Measurements from ENCODE around the gene NRN1.
"Not testable (repeated sequence)": the region's sequence is repeated elsewhere in the genome, so short reads cannot be mapped to it uniquely, and the experiment has no call there.

Gene NRN1, protein sequence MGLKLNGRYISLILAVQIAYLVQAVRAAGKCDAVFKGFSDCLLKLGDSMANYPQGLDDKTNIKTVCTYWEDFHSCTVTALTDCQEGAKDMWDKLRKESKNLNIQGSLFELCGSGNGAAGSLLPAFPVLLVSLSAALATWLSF

DNA sequence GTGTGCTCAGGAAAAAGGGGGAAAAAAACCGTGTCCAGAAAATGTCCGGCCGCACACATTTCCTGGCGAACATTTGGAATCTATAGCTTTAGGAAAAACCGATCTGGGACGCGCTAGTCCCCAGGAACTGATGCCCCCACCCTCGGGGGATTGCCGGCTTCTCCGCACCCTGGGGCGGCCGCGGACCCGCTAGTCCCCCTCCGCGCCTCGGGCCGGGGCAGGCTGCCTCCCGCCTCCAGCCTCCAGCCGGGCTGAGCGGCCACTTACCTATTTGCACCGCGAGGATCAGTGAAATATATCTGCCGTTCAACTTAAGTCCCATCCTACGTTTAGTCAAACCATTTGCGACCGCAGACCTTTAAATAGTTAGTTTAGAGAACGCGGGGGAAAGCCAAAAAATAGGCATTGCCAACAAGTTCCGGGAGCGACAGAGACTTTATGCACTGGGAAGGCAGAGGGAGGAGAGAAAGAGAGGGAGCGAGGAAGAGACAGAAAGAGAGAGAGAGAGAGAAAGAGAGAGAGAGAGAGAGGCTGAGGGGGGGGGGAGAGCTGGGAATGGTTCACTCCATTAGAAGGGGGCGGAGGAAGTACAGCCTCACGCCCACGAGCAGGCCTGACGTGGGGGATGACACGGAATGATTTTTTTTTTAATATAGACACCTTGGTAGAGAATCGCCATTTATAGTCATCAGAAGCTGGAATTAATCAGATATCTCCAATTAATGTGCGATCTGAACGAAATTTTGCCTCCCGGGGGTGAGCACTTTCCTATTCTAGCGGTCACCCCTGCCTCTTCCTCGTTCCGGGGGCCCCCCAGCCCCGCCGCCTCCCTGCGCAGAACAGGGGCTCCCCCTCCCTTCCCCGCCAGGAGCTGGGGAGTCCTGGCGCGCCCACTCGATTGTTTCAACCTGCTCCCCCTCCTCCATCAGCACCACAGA is at the start of gene NRN1:
TSS of gene NRN1 (minus strand) at position 498 of the 938 bp plus-strand sequence. CDS start at position 322, 176 bp downstream.
- peak; percentile 47 for DNase-seq

DNA sequence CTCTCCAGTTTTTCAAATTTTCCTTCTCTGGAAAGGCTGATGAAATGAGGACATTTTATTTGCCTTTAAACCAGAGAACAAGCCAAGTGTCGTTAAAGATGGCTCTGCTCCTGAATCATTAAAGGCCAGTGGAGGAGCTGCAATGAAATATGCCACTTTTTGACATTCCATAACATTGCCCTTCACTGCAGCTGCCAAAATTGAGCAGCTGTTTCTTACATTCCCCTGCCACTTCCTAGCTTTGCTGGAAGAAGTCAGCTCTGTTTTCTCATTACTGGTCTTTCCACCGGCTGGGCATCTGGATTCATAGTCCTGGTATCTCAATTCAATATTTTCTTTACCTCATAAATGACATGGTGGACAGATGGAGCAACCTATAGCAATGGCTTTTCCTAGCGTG is 45.5 kb upstream of the NRN1 start:
- no peak for DNase-seq

DNA sequence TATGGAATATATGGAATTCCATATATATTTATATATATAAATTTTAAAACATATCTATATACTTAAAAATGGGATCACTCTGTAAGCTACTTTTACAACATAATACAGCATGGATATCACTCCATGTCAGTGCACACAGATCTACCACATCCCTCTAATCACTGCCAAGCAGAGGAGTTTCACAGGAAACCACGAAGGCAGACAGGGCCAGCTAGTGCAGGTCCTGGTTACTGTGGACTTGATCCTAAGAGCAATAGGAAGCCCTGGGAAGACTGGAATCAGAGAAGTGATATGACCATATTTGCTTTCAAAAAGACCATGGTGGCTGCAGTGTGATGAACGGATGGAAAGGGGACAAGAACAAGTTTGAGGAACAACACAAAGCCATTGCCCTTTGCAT is 40.0 kb upstream of the NRN1 start:
- DNase-seq, result no peak

DNA sequence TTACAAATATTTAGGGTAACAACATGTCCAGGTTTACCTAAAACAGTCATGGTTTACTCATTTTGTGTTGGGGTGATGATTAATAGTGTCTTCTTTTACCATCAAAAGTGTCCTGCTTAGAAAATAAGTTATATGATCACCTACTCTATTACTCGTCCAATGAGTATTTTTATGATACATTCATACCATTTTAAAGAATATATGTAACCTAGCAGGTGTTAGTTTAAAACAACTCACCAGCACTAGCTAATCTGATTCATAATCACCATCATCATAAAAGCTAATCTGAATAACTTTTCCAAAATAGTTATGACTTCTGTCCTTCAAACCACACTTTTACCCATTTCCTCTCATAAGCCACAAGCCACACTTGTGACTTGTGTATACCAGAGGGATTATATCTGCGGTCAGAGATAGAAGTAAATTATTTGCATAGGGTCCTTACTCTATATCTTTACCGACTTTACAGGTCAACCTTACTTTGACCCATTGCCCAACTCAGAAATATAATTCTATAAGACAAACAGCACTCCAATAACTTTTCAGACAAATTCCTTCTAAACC is 33.3 kb upstream of the NRN1 start:
- no peak for DNase-seq

DNA sequence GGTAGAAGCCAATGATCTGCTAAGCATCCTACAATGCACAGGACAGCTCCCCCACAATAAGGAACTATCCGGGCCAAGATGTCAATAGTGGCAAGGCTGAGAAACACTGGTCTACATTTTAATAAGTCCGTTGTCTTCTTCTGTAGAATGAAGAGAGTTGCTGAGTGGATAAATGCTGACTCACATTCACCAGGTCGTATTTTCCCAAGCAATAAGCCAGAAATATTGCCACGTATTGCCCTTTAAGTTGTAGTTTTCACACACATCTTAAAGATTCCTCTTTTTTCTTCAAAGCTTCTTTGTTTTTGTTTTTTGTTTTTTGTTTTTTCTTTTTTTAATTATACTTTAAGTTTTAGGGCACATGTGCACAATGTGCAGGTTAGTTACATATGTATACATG is 30.5 kb upstream of the NRN1 start:
- no peak for DNase-seq

DNA sequence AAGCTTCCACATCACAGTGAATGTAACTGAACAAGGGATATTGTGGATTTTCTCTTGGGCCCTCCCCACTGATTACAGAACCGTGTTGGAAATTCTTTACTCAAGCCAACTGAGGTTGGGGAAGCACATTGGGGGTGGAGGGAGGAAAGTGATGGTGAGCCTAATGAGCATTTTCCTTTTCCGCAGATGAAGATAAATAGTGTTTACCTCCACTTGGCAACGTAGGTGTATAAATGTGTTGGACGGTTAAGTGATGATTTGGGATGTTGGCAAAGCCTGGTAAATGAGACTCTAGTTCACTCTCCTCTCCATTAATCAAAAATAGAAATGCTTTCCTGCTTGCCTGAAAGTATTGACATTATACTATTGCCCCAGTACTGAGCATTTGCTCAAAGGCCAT is 27.1 kb upstream of the NRN1 start:
- DNase-seq, result no peak

DNA sequence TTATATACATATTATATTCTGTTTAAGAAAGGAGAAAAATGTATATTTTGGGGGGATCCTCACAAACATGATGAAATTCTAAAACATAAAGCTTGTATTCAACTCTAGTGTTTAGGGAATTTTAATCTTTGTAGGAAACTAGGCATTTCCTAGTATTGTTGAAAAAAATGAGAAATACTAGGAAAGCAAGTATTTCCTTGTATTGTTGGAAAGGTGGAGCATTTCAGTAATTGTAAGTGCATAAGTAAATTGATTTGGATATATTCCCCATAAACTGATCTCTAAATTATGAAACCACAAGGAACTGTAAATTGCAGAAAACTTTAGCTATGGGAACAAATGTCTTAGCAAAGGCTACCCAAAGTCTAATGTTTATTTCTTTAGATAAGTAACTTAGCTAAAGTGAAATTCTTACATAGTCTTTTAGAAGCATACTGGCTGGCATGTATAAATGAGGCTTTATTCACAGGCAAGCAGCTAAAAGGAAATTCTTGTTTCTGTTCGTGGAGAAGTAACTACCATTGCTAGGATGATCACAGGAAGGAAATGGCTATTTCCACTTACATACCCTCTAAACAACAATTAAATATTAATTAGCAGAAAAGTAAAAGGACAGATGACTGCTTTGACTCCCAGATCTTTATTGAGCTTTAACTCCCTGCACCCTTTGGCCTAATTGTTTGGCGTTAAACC is 19.9 kb upstream of the NRN1 start:
- no peak for DNase-seq

DNA sequence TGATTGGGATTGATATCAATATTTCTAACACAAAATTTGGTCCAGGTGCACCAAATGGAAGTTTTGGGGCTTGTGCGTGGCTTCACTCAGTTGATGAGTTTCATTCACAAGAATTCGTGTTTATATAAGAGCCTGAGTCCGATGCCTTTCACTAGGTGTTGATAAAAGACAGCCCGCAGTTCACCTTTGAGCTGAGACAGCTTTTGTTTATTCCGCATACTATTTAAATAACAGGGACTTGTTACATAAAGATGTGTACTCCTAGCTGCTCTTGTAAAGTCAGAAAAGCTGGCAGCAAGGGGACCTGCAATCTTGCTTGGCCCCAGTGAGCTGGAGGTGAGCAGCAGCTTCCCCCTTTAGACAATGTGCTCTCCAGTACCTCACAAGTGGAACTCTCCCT is 19.0 kb upstream of the NRN1 start:
- DNase-seq, result no peak

DNA sequence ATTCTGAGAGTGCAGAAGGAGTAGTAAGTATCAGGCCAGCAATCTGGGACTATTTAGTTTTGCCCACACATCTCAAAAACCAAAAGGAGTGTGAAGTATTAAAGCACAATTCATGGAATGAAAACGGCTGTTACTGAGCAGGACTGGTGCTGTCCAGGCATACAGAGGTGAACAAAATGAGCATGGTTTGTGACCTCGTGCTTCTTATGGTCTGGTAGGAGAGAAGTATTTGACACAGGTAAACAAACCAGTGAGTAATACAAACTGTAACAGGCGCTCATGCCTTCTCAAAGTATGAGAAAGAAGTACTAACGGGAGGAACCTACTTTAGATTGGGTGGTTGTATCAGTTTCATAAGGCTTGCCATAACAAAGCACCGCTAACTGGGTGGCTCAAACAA is 17.5 kb upstream of the NRN1 start:
- DNase-seq, result no peak

DNA sequence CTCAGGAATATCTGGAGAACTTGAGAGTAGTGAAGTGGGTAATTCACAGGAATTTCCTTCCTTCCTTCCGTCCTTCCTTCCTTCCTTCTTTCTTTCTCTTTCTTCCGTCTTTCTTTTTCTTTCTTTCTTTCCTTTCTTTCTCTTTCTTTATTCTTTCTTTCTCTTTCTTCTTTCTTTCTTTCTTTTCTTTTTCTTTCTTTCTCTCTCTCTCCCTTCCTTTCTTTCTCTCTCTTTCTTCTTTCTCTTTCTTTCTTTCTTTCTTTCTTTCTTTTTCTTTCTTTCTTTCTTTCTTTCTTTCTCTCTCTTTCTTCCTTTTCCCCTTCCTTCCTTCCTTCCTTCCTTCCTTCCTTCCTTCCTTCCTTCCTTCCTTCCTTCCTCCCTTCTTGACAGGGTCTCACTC is 16.1 kb upstream of the NRN1 start:
- DNase-seq, result not testable (repeated sequence)

DNA sequence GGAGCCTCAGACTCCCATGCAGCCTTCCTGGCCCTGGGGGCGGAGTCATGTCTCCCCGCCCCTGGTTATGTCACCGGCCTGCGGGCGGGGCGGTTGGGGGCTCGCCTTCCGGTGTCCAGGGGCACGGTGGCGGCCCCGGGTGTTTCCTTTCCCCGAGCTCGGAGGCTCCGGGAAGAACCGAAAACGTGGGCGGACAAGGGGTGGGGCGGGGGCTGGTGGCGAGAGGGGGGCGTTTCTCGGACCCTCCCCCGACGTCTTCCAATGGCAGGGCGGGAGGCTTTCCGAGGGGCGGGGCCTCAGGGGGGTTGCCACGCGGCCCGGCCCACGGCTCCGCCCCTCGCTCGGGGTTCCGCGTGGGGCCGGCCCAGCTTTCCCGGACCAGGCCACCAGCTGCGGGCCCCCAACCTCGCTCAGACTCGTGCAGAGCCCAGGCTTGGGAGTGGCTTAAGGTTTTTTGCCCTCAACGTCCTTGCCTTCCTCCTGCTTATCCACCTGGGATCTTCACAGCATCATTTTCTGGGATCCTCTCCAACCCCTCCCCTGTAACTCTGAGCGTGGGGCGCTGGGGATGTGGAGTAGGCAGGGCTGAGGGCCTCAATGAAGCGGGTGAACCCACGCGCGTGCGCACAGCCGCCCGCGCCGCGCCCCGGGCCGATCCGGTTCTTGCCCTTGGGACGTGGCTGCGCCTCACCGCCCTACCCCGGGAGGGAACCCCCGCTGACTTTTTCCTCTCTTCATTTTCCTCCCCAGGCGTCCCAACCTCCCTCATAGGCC is 2.1 kb upstream of the NRN1 start:
- DNase-seq, result peak; percentile 92

DNA sequence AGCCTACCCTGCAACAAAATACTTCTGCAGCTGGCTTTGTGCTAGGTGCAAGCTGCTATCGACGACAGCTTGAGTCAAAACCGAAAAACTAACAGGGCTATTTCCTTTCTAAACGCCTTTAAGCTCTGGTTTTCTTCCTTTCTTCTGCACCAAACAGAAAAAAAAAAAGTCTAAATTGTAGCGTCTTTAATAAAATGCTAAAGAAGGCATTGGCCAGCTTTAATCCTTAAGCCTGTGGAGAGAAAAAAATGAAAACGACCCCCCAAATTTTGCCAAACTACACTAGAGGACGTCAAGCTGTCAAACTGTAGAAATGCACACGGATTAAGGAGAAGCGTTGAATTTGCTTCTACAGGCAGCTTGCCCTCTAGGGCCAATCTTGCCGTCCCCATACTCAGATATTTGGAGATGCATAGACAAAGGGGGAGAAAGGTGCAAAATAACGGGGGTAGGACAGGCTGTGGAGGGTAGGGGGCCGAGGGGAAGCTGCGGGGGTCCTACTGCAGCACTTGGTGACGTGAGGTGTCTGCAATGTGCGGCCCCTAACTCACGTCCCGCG is 1.4 kb upstream of the NRN1 start:
- DNase-seq, result peak; percentile 43

DNA sequence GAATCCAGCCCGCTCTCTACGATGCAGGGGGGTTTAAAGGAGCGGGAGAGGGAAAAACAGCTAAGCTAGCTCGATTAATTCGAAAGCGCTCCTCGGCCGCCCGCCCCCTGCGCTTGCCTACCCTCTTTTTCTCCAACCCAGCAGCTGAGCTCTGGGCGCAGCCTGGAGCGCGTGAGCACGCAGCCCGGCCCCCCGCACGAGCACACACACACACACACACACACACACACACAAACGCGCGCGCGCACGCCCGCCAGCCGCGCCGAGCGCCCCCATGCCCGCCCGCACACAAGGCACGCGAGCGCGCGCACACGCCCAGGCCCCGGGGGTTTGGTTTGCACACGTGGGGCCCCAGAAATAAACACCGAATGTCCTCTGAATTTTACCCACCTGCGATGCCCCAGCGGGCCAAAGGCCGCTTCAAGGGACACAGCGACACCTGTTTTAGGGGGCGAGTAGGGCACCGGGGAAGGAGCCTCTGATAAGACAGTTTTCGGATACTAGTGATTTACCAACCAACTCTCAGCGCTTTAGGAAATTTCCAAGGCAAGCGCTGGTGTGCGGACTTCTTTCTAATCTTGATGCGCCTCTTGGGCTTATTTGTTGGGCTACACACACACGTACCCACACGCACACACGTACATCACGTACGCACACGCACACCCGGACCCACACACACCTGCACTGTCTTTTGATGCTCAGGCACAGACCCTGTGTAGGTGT is 802 bp upstream of the NRN1 start:
- DNase-seq, result peak; percentile 79

DNA sequence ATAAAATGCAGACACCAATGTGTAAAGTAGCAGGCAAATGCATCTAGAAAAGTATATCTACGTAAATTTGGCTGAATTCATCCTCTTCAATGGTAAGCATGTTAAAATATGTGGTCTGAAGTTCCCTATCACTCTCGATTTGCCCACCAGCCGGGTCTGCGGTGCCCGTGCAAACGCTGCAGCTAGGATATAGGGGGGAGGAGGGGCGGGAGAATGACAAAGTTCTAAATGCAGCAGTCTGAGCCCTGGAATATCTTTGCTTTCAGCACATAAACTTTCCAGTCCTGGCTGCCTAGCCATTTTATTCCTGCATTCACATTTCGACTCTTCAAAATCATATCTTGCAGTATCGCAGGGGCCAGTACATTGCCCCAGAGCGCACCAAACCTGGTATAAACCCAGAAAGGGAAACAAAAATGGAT is 708 bp downstream of the NRN1 start:
- no peak for DNase-seq

DNA sequence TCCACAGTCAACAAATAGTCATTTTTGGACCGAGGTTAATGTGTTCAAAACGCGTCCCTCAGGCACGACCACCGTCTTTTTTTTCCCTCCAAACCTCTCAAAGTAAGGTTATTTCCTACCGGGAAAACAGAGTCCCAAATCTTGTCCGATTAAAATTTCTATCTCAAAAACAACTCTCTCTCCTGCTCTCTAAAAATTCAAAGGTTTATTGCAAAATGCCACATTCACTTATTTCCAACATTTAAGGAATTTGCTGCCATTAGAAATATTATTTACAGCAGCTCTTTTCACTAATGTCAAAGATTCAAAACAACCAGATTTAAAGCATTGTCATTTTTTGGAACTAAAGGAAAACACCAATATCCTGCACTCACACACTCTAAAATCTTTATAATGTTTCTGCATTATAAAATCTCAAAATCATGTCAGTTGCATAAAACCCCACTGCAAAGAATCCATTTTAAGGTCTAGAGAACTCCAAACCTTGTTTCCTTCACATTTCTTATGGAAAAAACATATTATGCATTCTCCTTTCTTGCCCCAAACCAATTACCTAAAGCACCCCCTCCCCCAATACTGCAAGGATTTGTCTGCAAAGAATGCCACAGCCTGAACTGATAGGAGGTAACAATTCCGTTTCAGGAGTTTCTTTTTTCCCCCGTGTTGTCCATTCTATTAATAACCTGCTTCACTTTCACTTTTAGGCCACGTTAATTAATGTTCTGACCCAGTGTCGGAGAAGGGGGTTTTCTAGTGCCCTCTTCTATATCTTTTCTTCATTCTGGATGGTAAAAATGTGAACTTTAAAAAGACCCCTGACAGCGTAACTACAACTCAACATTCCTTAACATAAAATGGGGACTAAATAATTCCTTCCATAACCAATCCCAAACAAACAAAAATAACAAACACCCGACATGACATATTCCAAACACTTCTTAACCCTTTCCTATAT is 1.4 kb downstream of the NRN1 start:
- DNase-seq, result no peak

DNA sequence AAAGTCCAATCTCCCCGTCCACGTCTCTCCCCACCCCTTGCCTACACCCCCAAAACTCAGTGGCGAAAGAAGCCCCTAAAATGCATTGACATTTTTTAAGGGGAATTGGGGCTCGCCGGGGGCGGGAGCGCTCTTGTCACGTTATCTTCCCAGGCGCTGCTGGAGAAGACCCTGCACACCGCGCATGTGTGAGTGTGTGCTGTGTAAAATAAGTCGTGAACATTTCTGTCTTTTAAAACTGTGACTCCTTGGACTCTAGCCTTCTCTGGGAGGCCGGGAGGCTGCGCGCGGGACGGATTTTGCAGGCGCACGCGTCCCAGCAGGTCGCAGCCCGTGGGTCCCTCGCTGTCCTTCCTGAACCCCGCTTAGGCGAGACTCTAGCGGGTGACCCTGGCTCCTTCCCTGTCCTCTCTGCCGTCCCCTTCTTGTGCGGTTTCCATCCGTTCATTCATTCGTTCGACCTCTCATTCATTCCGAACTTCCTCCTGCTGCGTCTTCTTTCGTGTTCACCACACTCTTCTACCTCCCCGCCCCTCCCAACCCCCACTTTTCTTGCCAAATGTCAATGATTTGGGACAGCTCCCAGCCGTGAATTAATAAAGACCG is 2.2 kb downstream of the NRN1 start:
- no peak for DNase-seq

DNA sequence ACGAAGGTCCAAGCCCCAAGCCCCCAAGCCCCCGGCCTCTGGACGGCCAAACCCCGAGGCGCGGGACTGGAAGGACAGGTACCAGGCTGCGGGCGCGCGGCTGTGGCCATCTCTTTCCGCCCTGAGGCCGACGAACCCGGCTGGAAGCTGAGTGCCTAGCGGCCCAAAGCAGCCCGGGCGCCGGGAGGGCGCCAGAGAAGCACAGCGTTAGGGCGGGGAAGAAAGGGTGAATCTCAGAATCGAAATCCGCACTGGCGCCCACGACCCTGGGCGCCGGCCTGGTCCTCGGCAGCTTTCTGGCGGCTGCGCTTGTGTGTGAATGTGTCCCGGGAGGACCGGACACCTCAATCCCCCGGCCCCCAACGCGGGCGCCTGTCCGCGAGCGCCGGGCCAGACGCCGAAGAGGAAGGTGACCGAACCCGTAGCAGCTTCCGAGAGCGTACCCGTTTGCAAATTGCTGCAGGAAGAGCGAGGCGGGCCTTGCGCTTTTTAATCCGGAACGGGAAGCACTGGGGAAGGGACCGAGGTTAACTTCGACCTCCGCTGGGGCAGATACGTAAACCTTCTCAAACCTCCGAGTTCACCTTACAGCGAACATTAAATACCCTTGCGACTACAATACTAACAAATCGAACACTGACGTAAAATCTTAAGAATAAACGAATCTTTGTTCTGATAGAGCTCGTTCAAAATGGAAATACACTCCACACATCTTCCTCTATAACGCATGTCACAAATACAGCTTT is 2.9 kb downstream of the NRN1 start:
- DNase-seq, result peak; percentile 17

DNA sequence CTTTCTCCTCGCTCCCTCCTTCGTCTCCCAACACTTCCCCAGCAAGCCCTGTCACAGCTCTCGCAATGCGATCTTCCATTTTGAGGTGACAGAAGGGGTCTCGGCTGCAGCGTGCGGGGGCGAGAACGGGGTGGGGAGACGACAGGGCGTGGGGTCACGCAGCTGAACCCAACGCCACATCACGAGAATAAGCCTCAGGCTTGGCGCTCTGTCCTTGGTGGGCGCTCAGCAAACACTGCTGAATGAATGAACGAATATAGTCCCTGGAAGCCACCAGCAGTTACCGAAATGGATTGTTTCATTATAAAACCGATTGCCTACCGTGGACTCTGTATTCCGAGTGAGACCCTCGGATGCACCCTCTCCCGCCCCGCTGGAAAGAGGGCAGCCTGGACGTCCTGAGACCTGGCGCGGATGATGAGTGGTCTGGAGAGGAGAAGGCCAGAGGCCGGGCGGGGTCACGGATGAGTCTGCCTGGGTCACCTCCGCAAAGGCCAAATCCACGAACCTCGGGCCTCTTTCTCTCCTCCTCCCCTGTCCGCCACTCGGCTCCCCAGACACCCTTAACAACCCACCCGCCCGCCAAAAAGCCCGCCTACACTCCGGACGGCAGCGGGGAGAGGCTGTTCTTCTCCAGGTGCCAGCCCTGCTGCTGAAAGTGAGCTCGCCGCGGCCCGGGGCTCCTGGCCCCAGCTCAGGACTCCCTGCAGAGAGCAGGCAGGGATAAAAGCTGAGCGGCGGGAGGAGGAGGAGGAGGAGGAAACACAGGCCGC is 3.7 kb downstream of the NRN1 start:
- no peak for DNase-seq

All from NCI-H1105 (cell line).